Left ventricle myocardium inferior (tissue), 1 donor: ENCODE measurements around the gene CEP104. TPM values are rescaled to one million over a fixed set of nuclear protein-coding genes. Genes with fewer than 3 reads are reported as not detected.

Experiments used
- DNase-seq: peaks from one replicate; pipeline ENCODE4 v3.0.0-alpha.2; 2020
- H3K27ac ChIP-seq: fragments of 200-600 bp; replicated peaks from 2 replicates; pipeline ENCODE4 v1.8.0; 2021
- H3K27me3 ChIP-seq: fragments of 200-600 bp; 2 replicates; pipeline ENCODE4 v1.8.0; 2021; ENCODE audit warnings: low read depth
- H3K36me3 ChIP-seq: fragments of 200-600 bp; 2 replicates; pipeline ENCODE4 v1.8.0; 2021
- H3K4me1 ChIP-seq: fragments of 200-600 bp; 2 replicates; pipeline ENCODE4 v1.8.0; 2021
- H3K4me3 ChIP-seq: fragments of 200-600 bp; 2 replicates; pipeline ENCODE4 v1.8.0; 2021; ENCODE audit warnings: mild to moderate bottlenecking, moderate library complexity
- H3K9me3 ChIP-seq: fragments of 200-600 bp; replicated peaks from 2 replicates; pipeline ENCODE4 v1.8.0; 2021
- CTCF ChIP-seq: fragments of 200-600 bp; IDR thresholded peaks from 2 replicates; pipeline ENCODE4 v1.8.0; 2021; ENCODE audit warnings: antibody characterized with exemption, mild to moderate bottlenecking, borderline replicate concordance
- intact Hi-C: fragments of 100-400 bp; cut with micrococcal nuclease; formaldehyde crosslinking; loops from one replicate; pipeline ENCODE4 v1.11.0; 2022
- total RNA-seq: library from RNA; stranded (reverse); fragmentation: NEBNext Ultra II Directional; extraction: Animal tissue kit (Norgen Biotek cat#: 25700); gene quantifications from one replicate; pipeline ENCODE4 v1.2.1, GENCODE V29; 2021
- donor health status: DM: no; HTN: yes; CAD: no; lungs with severe emphysema.

CEP104 gene
- total RNA-seq, 1 donor from 2014 or later, result 32.2 TPM

- Histone ChIP-seq H3K36me3 (peaks cover 35% of the 10 kb centered on the region), H3K9me3 (no peaks in the 10 kb centered on the region), H3K27ac (no peak overlapping the region), H3K27me3 (peaks cover 7% of the 10 kb centered on the region), H3K4me1 (peaks cover 46% of the 10 kb centered on the region), H3K4me3 (no peak overlapping the region)
- no peak for DNase-seq
- no peak for TF ChIP-seq CTCF
- intact Hi-C loops, result no loop called here
Measured at GRCh38 chr1:3777078-3777547, 79.9 kb downstream of the CEP104 start.

DNA sequence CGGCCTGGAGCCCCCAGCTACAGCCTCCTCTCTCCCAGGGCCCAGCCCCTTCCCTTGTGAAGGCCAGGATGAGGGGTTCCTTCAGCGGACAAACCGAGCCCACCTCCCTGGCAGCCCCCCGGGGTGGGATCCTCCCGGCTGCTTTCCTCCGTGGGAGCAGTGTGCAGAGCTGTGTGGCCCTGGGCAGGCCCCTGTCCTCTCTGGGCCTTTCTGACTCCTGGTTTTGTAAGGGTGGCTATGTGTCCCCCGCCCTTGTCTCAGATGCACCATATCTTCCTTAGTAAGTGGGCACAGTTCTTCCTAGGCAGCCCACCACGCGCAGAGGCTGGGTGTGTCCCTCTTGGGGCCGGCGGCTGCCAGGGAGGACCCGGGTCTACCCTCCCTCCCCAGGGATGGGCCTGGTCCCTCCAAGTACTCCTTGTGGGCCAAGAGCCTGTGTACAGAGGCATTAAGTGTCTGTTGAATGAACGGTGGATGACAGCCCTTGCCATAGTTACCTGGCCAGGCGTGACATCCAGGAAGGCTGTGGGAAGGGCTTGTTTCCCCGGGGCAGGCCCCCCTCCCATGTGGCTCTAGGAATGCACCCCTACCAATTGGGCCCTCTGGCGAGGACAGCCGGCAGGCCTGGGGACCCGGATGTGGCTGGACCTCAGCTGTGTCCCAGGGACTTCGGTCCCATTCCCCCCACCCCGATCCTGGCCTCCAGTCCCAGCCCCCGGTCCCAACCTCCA lies 80.6 kb downstream of the CEP104 start:
- no peak for TF ChIP-seq CTCF
- DNase-seq, result no peak
- Histone ChIP-seq H3K27ac (no peak overlapping the region), H3K9me3 (no peaks in the 10 kb centered on the region), H3K36me3 (peaks cover 28% of the 10 kb centered on the region), H3K27me3 (peaks cover 7% of the 10 kb centered on the region), H3K4me1 (peaks cover 53% of the 10 kb centered on the region), H3K4me3 (no peak overlapping the region)
- intact Hi-C loops, result no loop called here

DNA sequence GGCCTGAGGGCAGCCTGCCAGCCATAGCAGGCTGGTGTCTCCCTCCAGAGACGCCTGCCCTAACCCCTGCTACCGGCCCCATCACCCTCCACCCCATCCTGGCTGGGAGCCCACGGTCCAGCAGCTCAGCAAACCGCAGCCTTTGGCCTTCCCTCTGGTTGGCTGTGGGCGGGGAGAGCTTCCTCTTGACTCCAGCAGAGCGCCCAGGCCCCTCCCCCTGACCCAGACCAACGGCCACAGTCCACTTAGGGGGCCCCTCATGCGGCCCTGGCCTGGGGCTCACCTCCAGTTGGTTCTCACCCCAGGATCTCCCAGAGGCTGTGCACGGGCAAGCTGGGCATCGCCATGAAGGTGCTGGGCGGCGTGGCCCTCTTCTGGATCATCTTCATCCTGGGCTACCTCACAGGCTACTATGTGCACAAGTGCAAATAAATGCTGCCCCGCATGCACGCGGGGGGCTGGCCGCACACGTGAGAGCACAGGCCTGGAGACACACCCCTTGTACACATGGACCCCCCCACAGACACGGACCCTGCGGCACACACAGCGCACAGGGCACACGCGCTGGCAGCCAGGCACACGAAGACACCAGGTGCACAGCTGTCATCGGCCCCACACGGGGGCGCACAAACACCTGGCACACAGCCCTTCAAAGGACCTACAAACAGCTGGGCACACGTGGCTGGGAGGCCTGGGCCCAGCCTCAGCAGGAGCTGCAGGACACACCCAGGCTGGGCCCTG lies 81.4 kb downstream of the CEP104 start:
- H3K27me3 ChIP-seq, result peaks cover 9% of the 10 kb centered on the region
- peak overlapping the region; percentile 19 for H3K27ac ChIP-seq
- H3K4me3 ChIP-seq, result no peak overlapping the region
- TF ChIP-seq CTCF, result no peak
- no peaks in the 10 kb centered on the region for H3K9me3 ChIP-seq
- DNase-seq, result peak; percentile 57
- peaks cover 59% of the 10 kb centered on the region for H3K4me1 ChIP-seq
- intact Hi-C loops, result no loop called here
- peaks cover 21% of the 10 kb centered on the region for H3K36me3 ChIP-seq

DNA sequence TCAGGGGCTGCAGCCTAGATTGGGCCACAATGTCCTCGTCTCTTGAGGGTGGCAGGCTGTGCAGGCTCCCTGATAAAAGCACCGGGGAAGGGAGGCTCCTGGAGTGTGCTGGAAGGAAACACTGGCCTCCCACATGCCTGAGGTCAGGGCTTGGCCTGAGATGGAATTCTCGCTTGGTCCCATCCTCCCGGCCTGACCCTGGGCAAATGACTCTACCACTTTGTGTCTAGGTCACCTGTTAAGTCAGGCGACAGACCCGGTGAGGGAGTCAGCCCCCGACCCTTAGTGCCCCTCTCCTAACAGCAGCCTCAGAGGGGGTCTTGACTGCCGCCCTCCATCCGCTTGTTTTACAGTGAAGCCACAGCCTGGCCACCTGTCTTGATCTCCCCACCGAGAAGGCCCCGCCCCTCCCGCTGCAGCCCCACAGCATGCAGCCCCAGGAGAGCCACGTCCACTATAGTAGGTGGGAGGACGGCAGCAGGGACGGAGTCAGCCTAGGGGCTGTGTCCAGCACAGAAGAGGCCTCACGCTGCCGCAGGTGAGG lies 82.0 kb downstream of the CEP104 start:
- H3K4me1 ChIP-seq, result peaks cover 59% of the 10 kb centered on the region
- DNase-seq, result no peak
- intact Hi-C loops, result no loop called here
- H3K4me3 ChIP-seq, result no peak overlapping the region
- H3K27ac ChIP-seq, result peak overlapping the region; percentile 19
- H3K9me3 ChIP-seq, result no peaks in the 10 kb centered on the region
- TF ChIP-seq CTCF, result no peak
- peaks cover 14% of the 10 kb centered on the region for H3K36me3 ChIP-seq
- H3K27me3 ChIP-seq, result peaks cover 15% of the 10 kb centered on the region

DNA sequence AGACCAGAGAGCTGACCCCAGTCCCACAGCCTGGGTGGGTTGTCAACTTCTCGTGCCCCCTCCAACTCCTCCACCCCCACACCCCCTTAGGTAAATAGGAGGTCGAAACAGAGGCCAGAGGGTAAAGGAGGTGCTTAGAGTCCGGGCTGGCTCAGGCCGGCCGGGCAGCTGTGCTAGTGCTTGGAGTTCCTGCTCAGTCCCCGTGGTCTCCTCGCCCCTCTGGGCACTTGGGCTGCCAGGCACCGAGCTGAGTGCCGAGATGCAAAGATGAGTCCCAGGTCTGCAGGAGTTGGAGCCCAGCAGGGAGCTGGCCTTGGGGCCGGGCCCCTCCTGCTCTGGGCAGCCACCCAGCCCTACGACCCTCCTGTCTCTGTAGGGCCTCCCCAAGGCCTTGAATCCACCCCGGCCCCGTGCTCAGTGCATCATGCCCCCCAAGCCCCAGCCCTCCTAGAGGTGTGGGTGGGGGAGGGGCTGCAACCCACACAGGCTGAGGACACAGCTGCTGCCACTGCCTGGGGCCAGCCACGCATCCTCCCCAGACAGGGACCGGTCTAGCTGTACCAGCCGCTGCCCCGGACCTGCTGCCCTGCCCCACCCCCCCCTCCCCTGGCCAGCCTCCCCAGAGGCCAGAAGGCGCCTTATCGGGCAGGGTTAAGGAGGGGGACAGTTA lies 82.6 kb downstream of the CEP104 start:
- H3K36me3 ChIP-seq, result peaks cover 8% of the 10 kb centered on the region
- no peak for TF ChIP-seq CTCF
- peaks cover 16% of the 10 kb centered on the region for H3K27me3 ChIP-seq
- no peak overlapping the region for H3K4me3 ChIP-seq
- no peak for DNase-seq
- peak overlapping the region; percentile 19 for H3K27ac ChIP-seq
- H3K4me1 ChIP-seq, result peaks cover 59% of the 10 kb centered on the region
- intact Hi-C loops, result no loop called here
- no peaks in the 10 kb centered on the region for H3K9me3 ChIP-seq
